DND-41 (cell line): Measurements from ENCODE around the gene MRRF.
A peak's percentile ranks its signal among the peaks of the same experiment; 100 is the strongest.

Source experiments
- ATAC-seq: fragments of 200-7000 bp; cut with Tn5 transposase; 3 replicates; pipeline ENCODE4 v1.9.1; 2021; ENCODE audit warnings: low read depth; ENCODE audit not compliant: insufficient read depth
- DNase-seq: peaks from one replicate; pipeline ENCODE4 v3.0.0-alpha.2; 2020
- H2AFZ ChIP-seq: 2 replicates; pipeline ENCODE4 v1.6.0; 2012; ENCODE audit warnings: low read depth, low read length
- H3K27ac ChIP-seq: 2 replicates; pipeline ENCODE4 v1.5.1; 2012; ENCODE audit warnings: low read length, inconsistent platforms
- H3K27me3 ChIP-seq: fragments of 200-600 bp; sonication (generic); 2 replicates; pipeline ENCODE4 v1.6.0; 2012; ENCODE audit warnings: low read length, mild to moderate bottlenecking, inconsistent platforms; ENCODE audit not compliant: insufficient read depth, poor library complexity
- H3K36me3 ChIP-seq: 2 replicates; pipeline ENCODE4 v1.5.1; 2012; ENCODE audit warnings: low read length, inconsistent platforms; ENCODE audit not compliant: insufficient read depth
- H3K4me1 ChIP-seq: 2 replicates; pipeline ENCODE4 v1.5.1; 2012; ENCODE audit warnings: mild to moderate bottlenecking, low read length; ENCODE audit not compliant: insufficient read depth
- H3K4me2 ChIP-seq: 2 replicates; pipeline ENCODE4 v1.6.0; 2012; ENCODE audit warnings: mild to moderate bottlenecking, moderate library complexity, low read length, inconsistent platforms; ENCODE audit not compliant: insufficient read depth
- H3K4me3 ChIP-seq, 2 experiments: fragments of 200-600 bp in 1 of 2; shearing (Covaris generic) in 1 of 2; 2 replicates each; pipeline ENCODE4 v1.5.1; 2012 to 2016; ENCODE audit warnings: inconsistent platforms in 2 of 2, low read length in 2 of 2, mild to moderate bottlenecking in 2 of 2, low read depth in 1 of 2, moderate library complexity in 1 of 2
- H3K79me2 ChIP-seq: 2 replicates; pipeline ENCODE4 v1.6.0; 2012; ENCODE audit warnings: low read length, inconsistent platforms; ENCODE audit not compliant: insufficient read depth
- H3K9ac ChIP-seq: 2 replicates; pipeline ENCODE4 v1.6.0; 2012; ENCODE audit warnings: low read depth, mild to moderate bottlenecking, inconsistent platforms, low read length, moderate library complexity
- H3K9me3 ChIP-seq: 2 replicates; pipeline ENCODE4 v1.5.1; 2012; ENCODE audit warnings: low read length, moderate library complexity, mild to moderate bottlenecking, inconsistent platforms; ENCODE audit not compliant: insufficient read depth, severe bottlenecking
- H4K20me1 ChIP-seq: 2 replicates; pipeline ENCODE4 v1.6.0; 2012; ENCODE audit warnings: low read length; ENCODE audit not compliant: insufficient read depth
- EZH2 ChIP-seq: IDR thresholded peaks from 3 replicates; pipeline ENCODE4 v1.6.1; 2012; ENCODE audit warnings: borderline replicate concordance, low read depth, mild to moderate bottlenecking, moderate library complexity, low read length, inconsistent platforms; ENCODE audit not compliant: severe bottlenecking
- TF ChIP-seq, protein P1 (sequence below): IDR thresholded peaks from 2 replicates; pipeline ENCODE4 v1.5.1; 2012; ENCODE audit warnings: borderline replicate concordance, low read length, moderate library complexity, mild to moderate bottlenecking; ENCODE audit not compliant: poor library complexity, severe bottlenecking; ENCODE audit errors: extremely low read depth

Gene MRRF

DNA sequence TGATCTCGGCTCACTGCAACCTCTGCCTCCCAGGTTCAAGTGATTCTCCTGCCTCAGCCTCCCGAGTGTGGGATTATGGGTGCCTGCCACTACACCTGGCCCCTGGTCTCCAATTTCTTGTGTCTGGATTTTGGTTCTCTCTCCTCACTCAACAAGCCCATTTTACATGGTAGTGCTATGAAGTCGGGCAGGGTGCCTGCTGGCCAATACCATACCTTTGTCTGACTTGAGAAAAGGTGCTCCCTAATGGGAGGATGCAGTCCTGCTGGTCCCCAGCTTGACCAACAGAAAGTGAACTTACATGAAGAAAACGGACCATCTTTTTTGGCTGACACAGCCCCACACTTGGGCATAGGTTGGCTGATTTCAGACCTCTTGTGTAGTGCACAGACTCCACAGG lies 84.5 kb downstream of the MRRF start:
- Histone ChIP-seq H3K27me3 (no peaks in the 10 kb centered on the region), H3K4me2 (no peak overlapping the region), H3K4me3 (no peak overlapping the region), H4K20me1 (no peaks in the 10 kb centered on the region), H3K27ac (no peak overlapping the region), H2AFZ (no peak overlapping the region), H3K79me2 (no peaks in the 10 kb centered on the region), H3K9ac (no peak overlapping the region), H3K36me3 (no peaks in the 10 kb centered on the region), H3K9me3 (no peaks in the 10 kb centered on the region), H3K4me1 (no peaks in the 10 kb centered on the region)
- TF ChIP-seq, protein P1, sequence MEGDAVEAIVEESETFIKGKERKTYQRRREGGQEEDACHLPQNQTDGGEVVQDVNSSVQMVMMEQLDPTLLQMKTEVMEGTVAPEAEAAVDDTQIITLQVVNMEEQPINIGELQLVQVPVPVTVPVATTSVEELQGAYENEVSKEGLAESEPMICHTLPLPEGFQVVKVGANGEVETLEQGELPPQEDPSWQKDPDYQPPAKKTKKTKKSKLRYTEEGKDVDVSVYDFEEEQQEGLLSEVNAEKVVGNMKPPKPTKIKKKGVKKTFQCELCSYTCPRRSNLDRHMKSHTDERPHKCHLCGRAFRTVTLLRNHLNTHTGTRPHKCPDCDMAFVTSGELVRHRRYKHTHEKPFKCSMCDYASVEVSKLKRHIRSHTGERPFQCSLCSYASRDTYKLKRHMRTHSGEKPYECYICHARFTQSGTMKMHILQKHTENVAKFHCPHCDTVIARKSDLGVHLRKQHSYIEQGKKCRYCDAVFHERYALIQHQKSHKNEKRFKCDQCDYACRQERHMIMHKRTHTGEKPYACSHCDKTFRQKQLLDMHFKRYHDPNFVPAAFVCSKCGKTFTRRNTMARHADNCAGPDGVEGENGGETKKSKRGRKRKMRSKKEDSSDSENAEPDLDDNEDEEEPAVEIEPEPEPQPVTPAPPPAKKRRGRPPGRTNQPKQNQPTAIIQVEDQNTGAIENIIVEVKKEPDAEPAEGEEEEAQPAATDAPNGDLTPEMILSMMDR, result no peak
- TF ChIP-seq EZH2, result no peak
- no peak for DNase-seq
- no peak for ATAC-seq

DNA sequence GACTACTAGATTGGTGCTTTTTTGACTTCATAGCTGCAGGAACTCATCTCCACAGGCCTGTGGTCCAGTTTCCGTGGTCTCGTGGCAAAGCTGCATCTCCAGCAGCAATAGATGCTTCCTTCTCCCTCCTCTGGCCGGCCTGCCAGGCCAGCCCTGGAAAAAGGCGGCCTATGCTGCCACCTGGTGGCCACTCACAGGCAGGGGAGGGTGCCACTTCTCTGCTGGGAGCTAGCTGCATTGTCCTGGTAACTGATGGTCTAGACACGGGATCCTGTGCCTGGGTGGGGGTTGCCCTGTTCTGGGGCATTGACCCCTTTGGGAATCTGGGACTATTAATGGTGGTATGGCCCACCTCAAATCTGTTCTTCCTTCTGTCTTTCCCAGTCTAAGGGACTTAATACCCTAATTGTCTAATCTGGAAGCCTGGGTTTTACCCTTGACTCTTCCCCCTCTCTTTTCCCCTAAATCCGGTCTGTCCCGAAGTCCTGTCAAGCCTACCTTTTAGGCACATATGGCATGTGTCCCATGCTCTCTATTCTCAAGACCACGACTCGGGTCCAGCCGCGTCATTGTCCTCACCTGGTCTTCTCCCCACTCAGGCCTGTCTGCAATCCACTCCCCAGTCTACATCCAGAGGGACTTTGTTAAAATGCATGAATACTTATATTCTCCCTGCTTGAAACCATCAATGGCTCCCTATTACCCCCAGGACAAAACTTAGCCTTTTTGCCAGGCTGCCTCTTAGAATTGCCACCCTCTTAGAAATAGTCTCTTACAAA lies 86.1 kb downstream of the MRRF start:
- H3K36me3 ChIP-seq, result no peaks in the 10 kb centered on the region
- H3K9me3 ChIP-seq, result no peaks in the 10 kb centered on the region
- H4K20me1 ChIP-seq, result no peaks in the 10 kb centered on the region
- no peak overlapping the region for H2AFZ ChIP-seq
- DNase-seq (peak; percentile 66), ATAC-seq (peak; percentile 96)
- H3K4me1 ChIP-seq, result no peaks in the 10 kb centered on the region
- H3K4me2 ChIP-seq, result no peak overlapping the region
- no peaks in the 10 kb centered on the region for H3K79me2 ChIP-seq
- no peaks in the 10 kb centered on the region for H3K27me3 ChIP-seq
- no peak overlapping the region for H3K4me3 ChIP-seq
- TF ChIP-seq EZH2, result no peak
- TF ChIP-seq, protein P1, result peak; percentile 95
- no peak overlapping the region for H3K9ac ChIP-seq
- no peak overlapping the region for H3K27ac ChIP-seq

DNA sequence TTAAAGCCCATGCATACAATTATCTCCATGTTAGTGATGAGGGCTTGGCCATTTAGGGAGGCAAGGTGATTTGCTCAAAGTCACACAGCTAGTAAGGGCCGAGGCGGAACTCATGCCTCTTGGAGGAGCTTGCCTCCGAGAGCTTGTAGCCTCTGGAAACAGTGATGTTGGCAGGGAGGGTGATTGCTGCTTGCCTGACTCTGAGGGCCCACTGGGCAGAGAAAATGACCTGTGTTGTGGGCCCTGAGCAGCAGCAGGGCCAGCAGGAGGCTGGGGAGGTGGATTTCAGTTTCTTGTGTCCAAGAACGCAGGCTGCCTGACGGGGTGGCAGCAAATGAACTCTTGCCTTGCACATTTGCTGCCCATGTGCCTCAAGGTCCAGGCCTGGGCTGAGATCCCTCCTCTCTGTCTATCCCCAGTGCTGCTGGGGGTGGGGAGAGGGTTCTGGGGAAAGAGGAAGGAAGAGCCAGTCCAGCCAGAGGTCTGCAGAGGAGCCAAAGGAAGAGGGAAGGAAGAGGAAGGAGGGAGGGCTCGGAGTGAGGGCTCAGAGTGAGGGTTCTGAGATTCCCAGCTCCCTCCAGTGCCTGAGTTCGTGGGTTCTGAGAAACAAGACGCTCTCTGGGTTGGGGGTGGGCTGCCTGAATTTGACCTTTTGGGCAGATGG lies 90.0 kb downstream of the MRRF start:
- Histone ChIP-seq H3K36me3 (no peaks in the 10 kb centered on the region), H3K9ac (no peak overlapping the region), H4K20me1 (no peaks in the 10 kb centered on the region), H2AFZ (no peak overlapping the region), H3K4me2 (no peak overlapping the region), H3K9me3 (no peaks in the 10 kb centered on the region), H3K27me3 (no peaks in the 10 kb centered on the region), H3K4me1 (no peaks in the 10 kb centered on the region), H3K27ac (no peak overlapping the region), H3K79me2 (no peaks in the 10 kb centered on the region), H3K4me3 (no peak overlapping the region)
- TF ChIP-seq, protein P1, result no peak
- no peak for TF ChIP-seq EZH2
- DNase-seq, result no peak
- ATAC-seq, result no peak
